ENCODE measurements around the gene ZBTB7C. TPM values are rescaled to one million over a fixed set of nuclear protein-coding genes. Genes with fewer than 3 reads are reported as not detected.

Gene ZBTB7C
- total RNA-seq, 1 donor from 2014 or later = 0.67 TPM

GRCh38 chr18:48035556-48035860, 373.7 kb downstream of the ZBTB7C start:
- no peak for DNase-seq (ENCODE audit: low spot score)
- Mint-ChIP-seq H3K27ac (ENCODE audit: unreplicated experiment) (no peak overlapping the region), H3K27me3 (ENCODE audit: unreplicated experiment) (peaks cover 7% of the 10 kb centered on the region), H3K36me3 (ENCODE audit: low read depth, unreplicated experiment) (no peaks in the 10 kb centered on the region), H3K4me3 (ENCODE audit: unreplicated experiment) (no peak overlapping the region), H3K9me3 (ENCODE audit: unreplicated experiment) (no peaks in the 10 kb centered on the region), H3K4me1 (ENCODE audit: unreplicated experiment) (no peaks in the 10 kb centered on the region)
- no peak for TF ChIP-seq CTCF (IDR thresholded peaks at IDR 0.05; ENCODE audit: unreplicated experiment)

- H3K9me3 Mint-ChIP-seq (ENCODE audit: unreplicated experiment) = no peaks in the 10 kb centered on the region
- no peak overlapping the region for H3K27ac Mint-ChIP-seq (ENCODE audit: unreplicated experiment)
- H3K4me3 Mint-ChIP-seq (ENCODE audit: unreplicated experiment) = no peak overlapping the region
- no peaks in the 10 kb centered on the region for H3K4me1 Mint-ChIP-seq (ENCODE audit: unreplicated experiment)
- H3K27me3 Mint-ChIP-seq (ENCODE audit: unreplicated experiment) = peaks cover 7% of the 10 kb centered on the region
- DNase-seq (ENCODE audit: low spot score) = no peak
- H3K36me3 Mint-ChIP-seq (ENCODE audit: low read depth, unreplicated experiment) = no peaks in the 10 kb centered on the region
- no peak for TF ChIP-seq CTCF (IDR thresholded peaks at IDR 0.05; ENCODE audit: unreplicated experiment)
Observed at GRCh38 chr18:48034651-48035555, 374.3 kb downstream of the ZBTB7C start.

- no peak for DNase-seq (ENCODE audit: low spot score)
- Mint-ChIP-seq H3K36me3 (ENCODE audit: low read depth, unreplicated experiment) (no peaks in the 10 kb centered on the region), H3K4me3 (ENCODE audit: unreplicated experiment) (no peak overlapping the region), H3K27ac (ENCODE audit: unreplicated experiment) (no peak overlapping the region), H3K27me3 (ENCODE audit: unreplicated experiment) (peaks cover 5% of the 10 kb centered on the region), H3K9me3 (ENCODE audit: unreplicated experiment) (no peaks in the 10 kb centered on the region), H3K4me1 (ENCODE audit: unreplicated experiment) (no peaks in the 10 kb centered on the region)
- TF ChIP-seq CTCF (IDR thresholded peaks at IDR 0.05; ENCODE audit: unreplicated experiment) = no peak
Observed at GRCh38 chr18:48033790-48034650, 375.2 kb downstream of the ZBTB7C start.

GRCh38 chr18:48032876-48033789, 376.1 kb downstream of the ZBTB7C start:
- Mint-ChIP-seq H3K27me3 (ENCODE audit: unreplicated experiment) (peaks cover 7% of the 10 kb centered on the region), H3K4me1 (ENCODE audit: unreplicated experiment) (no peaks in the 10 kb centered on the region), H3K27ac (ENCODE audit: unreplicated experiment) (no peak overlapping the region), H3K4me3 (ENCODE audit: unreplicated experiment) (no peak overlapping the region), H3K9me3 (ENCODE audit: unreplicated experiment) (no peaks in the 10 kb centered on the region), H3K36me3 (ENCODE audit: low read depth, unreplicated experiment) (no peaks in the 10 kb centered on the region)
- no peak for DNase-seq (ENCODE audit: low spot score)
- TF ChIP-seq CTCF (IDR thresholded peaks at IDR 0.05; ENCODE audit: unreplicated experiment) = no peak

All from endothelial cell (in vitro differentiated cells).